Caco-2 (cell line): ENCODE measurements around the gene OCEL1. TPM values are rescaled to one million over a fixed set of nuclear protein-coding genes. Genes with fewer than 3 reads are reported as not detected.

Experiments used
- BruUV-seq: library from RNA; stranded (reverse); fragments of 400-500 nt; replicated peaks from 2 replicates; lab custom pipeline; 2021; lab: Mats Ljungman, UMichigan
- CTCF ChIA-PET: fragments of 300-600 bp; sonication (Branson Sonifier 250); formaldehyde crosslinking; loops from one replicate; lab custom pipeline; 2022; ENCODE audit warnings: antibody characterized with exemption; lab: Charles Lee
- POLR2A ChIA-PET: fragments of 300-600 bp; sonication (Branson Sonifier 250); formaldehyde crosslinking; loops from one replicate; lab custom pipeline; 2022; ENCODE audit warnings: antibody characterized with exemption; lab: Charles Lee
- DNase-seq, 2 experiments: peaks; one replicate each; pipeline versions ENCODE4 v3.0.0 to v3.0.0-alpha.2; 2020 to 2022
- H3K27me3 ChIP-seq: replicated peaks from 2 replicates; pipeline ENCODE4 v1.6.0; 2011; ENCODE audit warnings: low read length; ENCODE audit not compliant: control insufficient read depth, insufficient read depth
- H3K36me3 ChIP-seq: 2 replicates; pipeline ENCODE4 v1.5.1; 2011; ENCODE audit warnings: low read length; ENCODE audit not compliant: control insufficient read depth, insufficient read depth
- H3K4me1 ChIP-seq: fragments of 250-450 bp; sonication (Bioruptor Pico); 2 replicates; pipeline ENCODE4 v1.5.1; 2020; ENCODE audit warnings: mild to moderate bottlenecking
- H3K4me3 ChIP-seq: 2 replicates; pipeline ENCODE4 v1.5.1; 2011; ENCODE audit warnings: low read depth, mild to moderate bottlenecking, control low read depth, low read length
- H3K9me3 ChIP-seq: fragments of 250-450 bp; sonication (Bioruptor Pico); 2 replicates; pipeline ENCODE4 v1.5.1; 2020; ENCODE audit warnings: mild to moderate bottlenecking, moderate library complexity
- H3K27ac Mint-ChIP-seq: one replicate; pipeline ENCODE4 v1.8.0; 2022; ENCODE audit warnings: mixed read lengths; ENCODE audit not compliant: unreplicated experiment
- H3K27me3 Mint-ChIP-seq: one replicate; pipeline ENCODE4 v1.8.0; 2022; ENCODE audit warnings: mixed read lengths; ENCODE audit not compliant: insufficient read depth, unreplicated experiment
- H3K36me3 Mint-ChIP-seq: one replicate; pipeline ENCODE4 v1.8.0; 2022; ENCODE audit warnings: mild to moderate bottlenecking, mixed read lengths; ENCODE audit not compliant: insufficient read depth, unreplicated experiment
- H3K4me1 Mint-ChIP-seq: one replicate; pipeline ENCODE4 v1.8.0; 2022; ENCODE audit warnings: low read depth, mixed read lengths; ENCODE audit not compliant: unreplicated experiment
- H3K4me3 Mint-ChIP-seq: one replicate; pipeline ENCODE4 v1.8.0; 2022; ENCODE audit warnings: mild to moderate bottlenecking, moderate library complexity, mixed read lengths; ENCODE audit not compliant: unreplicated experiment
- H3K9me3 Mint-ChIP-seq: one replicate; pipeline ENCODE4 v1.8.0; 2022; ENCODE audit warnings: mixed read lengths; ENCODE audit not compliant: unreplicated experiment
- intact Hi-C: fragments of 100-400 bp; cut with micrococcal nuclease; formaldehyde crosslinking; loops from one replicate; pipeline ENCODE4 v1.10.0; 2022; ENCODE audit not compliant: unreplicated experiment
- total RNA-seq: library from RNA; stranded (reverse); gene quantifications from 2 replicates; pipeline ENCODE4 v1.2.3, GENCODE V29; 2022
- TF ChIP-seq, protein P1 (sequence below), 2 experiments: fragments of 200-600 bp in 1 of 2; IDR thresholded peaks; 1 replicate in 1 of 2; 2 replicates in 1 of 2; pipeline versions ENCODE4 v1.5.1 to v1.8.0; 2011 to 2022; ENCODE audit warnings: antibody characterized with exemption in 1 of 2, control low read depth in 1 of 2, inconsistent platforms in 1 of 2, low read depth in 1 of 2, low read length in 1 of 2, mild to moderate bottlenecking in 1 of 2, moderate library complexity in 1 of 2; ENCODE audit not compliant: insufficient read depth in 1 of 2, severe bottlenecking in 1 of 2, unreplicated experiment in 1 of 2

The OCEL1 gene
- total RNA-seq, 1 experiment from 2014 or later = 14.9 TPM

DNA sequence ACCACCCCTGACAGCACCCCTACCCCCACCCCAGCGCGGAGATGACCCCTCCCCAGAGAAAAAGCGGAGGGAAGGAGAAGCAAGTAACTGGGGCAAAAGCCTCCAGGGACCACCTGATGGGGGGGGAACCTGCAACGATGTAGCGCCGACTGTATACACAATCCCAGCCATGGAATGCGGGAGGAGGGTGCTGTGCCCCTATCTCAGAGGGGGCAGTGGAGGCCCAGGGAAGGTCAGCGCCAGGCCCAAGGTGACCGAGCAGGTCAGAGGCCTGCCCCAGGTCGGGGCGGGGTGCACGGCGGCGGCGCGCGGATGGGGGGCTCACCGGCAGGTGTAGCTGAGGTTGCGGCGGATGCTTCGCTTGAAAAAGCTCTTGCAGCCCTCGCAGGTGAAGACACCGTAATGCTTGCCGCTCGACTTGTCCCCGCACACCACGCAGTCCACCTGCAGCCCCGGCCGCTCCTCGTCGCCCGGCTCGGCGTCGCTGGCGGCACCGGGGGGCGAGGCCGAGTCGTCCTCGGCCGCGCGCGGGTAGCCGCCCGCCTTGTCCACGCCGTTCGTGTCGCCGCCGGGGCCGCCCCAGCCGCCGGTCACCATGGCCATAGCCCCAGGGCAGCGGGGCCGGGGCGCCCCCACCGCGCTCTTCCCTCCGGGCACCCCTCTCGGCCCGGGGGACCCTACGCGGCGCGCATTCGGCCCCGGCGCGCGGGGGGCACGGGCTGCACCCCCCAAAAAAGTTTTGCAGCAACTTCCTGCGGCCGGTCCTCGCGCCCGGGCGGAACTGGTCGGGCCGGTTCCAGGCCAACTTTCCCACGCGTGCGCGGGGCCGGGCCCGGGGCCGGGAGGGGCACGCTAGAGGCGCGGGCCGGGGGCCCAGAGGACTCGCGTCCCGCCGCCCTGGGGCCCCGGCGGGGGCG is 18.9 kb downstream of the OCEL1 start:
- no peaks in the 10 kb centered on the region for H3K9me3 Mint-ChIP-seq

DNA sequence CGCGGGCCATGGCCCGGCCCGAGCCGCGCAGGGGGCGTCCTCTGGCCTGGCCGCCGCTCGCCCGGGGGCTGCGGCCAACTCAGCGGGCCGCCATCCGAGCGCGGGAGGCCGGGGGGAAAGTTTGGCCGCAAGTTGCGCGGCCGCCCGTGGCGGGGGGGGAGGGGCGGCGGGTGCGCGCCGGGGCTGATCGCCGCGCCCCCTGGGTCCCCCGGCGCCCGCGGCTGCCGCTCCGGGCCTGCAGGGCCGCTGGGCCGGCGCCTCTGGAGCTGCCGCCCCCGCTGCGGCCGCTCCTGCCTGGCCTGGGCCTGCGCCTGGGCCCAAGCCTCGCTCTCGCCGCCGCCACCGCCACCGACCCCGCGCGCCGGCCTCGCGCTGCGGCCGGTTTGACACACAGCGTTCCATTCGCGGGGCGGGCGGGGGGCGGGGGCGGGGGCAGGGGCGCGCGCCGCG is 19.5 kb downstream of the OCEL1 start, which contains the start of gene NR2F6:
NR2F6 (minus strand) TSS at position 385 of the 450 bp plus-strand sequence. CDS start 699 bp downstream, outside the sequence.
- Histone ChIP-seq H3K9me3 (no peaks in the 10 kb centered on the region), H3K27me3 (no peaks in the 10 kb centered on the region), H3K4me1 (peaks cover 62% of the 10 kb centered on the region), H3K4me3 (peak within 1 kb of the TSS; percentile 78), H3K36me3 (no peaks in the 10 kb centered on the region)
- BruUV-seq = no TSS peak
- Mint-ChIP-seq H3K4me3 (peak within 1 kb of the TSS; percentile 94), H3K27me3 (no peaks in the 10 kb centered on the region), H3K4me1 (peaks cover 29% of the 10 kb centered on the region), H3K36me3 (peaks cover 54% of the 10 kb centered on the region), H3K9me3 (no peaks in the 10 kb centered on the region), H3K27ac (peak within 1 kb of the TSS; percentile 92)
- POLR2A ChIA-PET = interaction anchor here (1.9 kb wide), 2 partner anchors 19 to 21 kb away, joined by 8 to 15 read pairs; partner anchors contain the start of genes BABAM1 and OCEL1
- CTCF ChIA-PET = interaction anchor here (0.7 kb wide), 1 partner anchor 210 kb away, joined by 4 read pairs; no protein-coding TSS in a partner anchor
- DNase-seq = no peak
- intact Hi-C loops = loop anchor here (5.0 kb wide), 1 partner anchor 37 kb away; the partner anchor contains the start of gene ANKLE1
- TF ChIP-seq, protein P1, sequence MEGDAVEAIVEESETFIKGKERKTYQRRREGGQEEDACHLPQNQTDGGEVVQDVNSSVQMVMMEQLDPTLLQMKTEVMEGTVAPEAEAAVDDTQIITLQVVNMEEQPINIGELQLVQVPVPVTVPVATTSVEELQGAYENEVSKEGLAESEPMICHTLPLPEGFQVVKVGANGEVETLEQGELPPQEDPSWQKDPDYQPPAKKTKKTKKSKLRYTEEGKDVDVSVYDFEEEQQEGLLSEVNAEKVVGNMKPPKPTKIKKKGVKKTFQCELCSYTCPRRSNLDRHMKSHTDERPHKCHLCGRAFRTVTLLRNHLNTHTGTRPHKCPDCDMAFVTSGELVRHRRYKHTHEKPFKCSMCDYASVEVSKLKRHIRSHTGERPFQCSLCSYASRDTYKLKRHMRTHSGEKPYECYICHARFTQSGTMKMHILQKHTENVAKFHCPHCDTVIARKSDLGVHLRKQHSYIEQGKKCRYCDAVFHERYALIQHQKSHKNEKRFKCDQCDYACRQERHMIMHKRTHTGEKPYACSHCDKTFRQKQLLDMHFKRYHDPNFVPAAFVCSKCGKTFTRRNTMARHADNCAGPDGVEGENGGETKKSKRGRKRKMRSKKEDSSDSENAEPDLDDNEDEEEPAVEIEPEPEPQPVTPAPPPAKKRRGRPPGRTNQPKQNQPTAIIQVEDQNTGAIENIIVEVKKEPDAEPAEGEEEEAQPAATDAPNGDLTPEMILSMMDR (IDR thresholded peaks at IDR 0.05; ENCODE audit: insufficient read depth in 1 of 2, low read depth in 1 of 2, low read length in 1 of 2, severe bottlenecking in 1 of 2, unreplicated experiment in 1 of 2) = no peak

More for the DNA sequence above, 18.9 kb downstream of the OCEL1 start:
- intact Hi-C loops = loop anchor here (5.0 kb wide), 1 partner anchor 37 kb away; the partner anchor contains the start of gene ANKLE1
- Mint-ChIP-seq H3K36me3 (peaks cover 60% of the 10 kb centered on the region), H3K27me3 (no peaks in the 10 kb centered on the region), H3K27ac (peak overlapping the region; percentile 87), H3K4me3 (peak overlapping the region; percentile 94), H3K4me1 (peaks cover 36% of the 10 kb centered on the region)
- no peaks in the 10 kb centered on the region for H3K36me3 ChIP-seq
- H3K4me3 ChIP-seq = peak overlapping the region; percentile 78
- ChIA-PET CTCF (no interaction called here), POLR2A (interaction anchor here (1.9 kb wide), 1 partner anchor 19 kb away, joined by 5 read pairs; the partner anchor contains the start of gene OCEL1)
- no peaks in the 10 kb centered on the region for H3K27me3 ChIP-seq
- peak in 1 of 2 experiments; percentile 61 for DNase-seq
- TF ChIP-seq, protein P1 (IDR thresholded peaks at IDR 0.05; ENCODE audit: insufficient read depth in 1 of 2, low read depth in 1 of 2, low read length in 1 of 2, severe bottlenecking in 1 of 2, unreplicated experiment in 1 of 2) = no peak
- H3K4me1 ChIP-seq = peaks cover 69% of the 10 kb centered on the region
- H3K9me3 ChIP-seq = no peaks in the 10 kb centered on the region
- BruUV-seq = no TSS peak
